Rectal smooth muscle tissue (tissue), 1 donor: ENCODE results near the gene MTPN.

Experiments
- H3K27ac ChIP-seq: one replicate; pipeline ENCODE4 v1.7.0; 2013; ENCODE audit warnings: low read depth, low read length, inconsistent platforms
- H3K27me3 ChIP-seq: one replicate; pipeline ENCODE4 v1.7.0; 2013; ENCODE audit warnings: low read length; ENCODE audit not compliant: control insufficient read depth, insufficient read depth
- H3K36me3 ChIP-seq: one replicate; pipeline ENCODE4 v1.7.0; 2013; ENCODE audit warnings: low read length; ENCODE audit not compliant: control insufficient read depth, insufficient read depth
- H3K4me1 ChIP-seq: one replicate; pipeline ENCODE4 v1.7.0; 2013; ENCODE audit warnings: low read length; ENCODE audit not compliant: control insufficient read depth, insufficient read depth
- H3K4me3 ChIP-seq: one replicate; pipeline ENCODE4 v1.7.0; 2013; ENCODE audit warnings: low read length
- H3K9ac ChIP-seq: one replicate; pipeline ENCODE4 v1.7.0; 2013; ENCODE audit warnings: low read length

MTPN gene

DNA sequence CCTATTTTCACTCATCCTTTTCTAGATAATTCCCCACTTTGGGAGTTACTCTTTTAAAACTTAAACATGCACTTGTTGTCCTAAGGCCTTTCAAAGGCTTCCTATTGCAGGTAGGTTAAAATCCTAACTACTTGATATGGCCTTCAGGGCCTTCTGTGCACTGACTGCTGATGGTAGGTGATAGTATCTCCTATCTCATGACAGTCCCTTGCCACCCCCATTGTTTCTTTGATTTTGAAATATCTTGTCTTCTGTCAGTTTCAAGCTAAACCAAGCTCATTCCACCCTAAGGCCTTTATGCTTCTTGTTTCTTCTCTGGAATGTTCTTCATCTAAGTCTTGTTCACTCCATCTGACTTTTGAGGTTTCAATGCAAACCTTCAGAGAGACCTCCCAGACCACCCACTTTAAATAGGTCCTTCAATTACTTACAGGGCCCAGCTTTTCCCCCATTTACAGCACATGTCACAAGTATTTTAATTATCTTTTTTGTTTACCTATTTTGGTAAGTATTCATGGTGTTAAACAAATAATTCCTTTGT lies 2.4 kb upstream of the MTPN start:
- Histone ChIP-seq H3K9ac (no peak overlapping the region), H3K27me3 (no peaks in the 10 kb centered on the region), H3K27ac (no peak overlapping the region), H3K36me3 (no peaks in the 10 kb centered on the region), H3K4me1 (peaks cover 7% of the 10 kb centered on the region), H3K4me3 (no peak overlapping the region)

DNA sequence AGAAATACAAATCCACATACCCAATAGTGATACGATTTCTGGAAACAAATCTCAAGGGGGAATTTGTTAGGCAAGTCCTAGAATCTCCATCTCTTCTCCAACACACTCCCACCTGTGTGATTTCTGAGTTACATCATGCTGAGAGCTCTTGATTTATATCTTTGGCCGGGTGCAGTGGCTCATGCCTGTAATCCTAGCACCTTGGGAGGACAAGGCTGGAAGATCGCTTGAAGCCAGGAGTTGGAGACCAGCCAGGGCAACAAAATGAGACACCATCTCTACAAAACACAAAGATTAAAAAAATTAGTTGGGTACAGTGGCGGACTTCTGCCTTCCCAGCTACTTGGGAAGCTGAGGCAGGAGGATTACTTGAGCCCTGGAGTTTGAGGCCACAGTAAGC lies 1.5 kb upstream of the MTPN start:
- Histone ChIP-seq H3K27me3 (no peaks in the 10 kb centered on the region), H3K9ac (no peak overlapping the region), H3K27ac (no peak overlapping the region), H3K36me3 (no peaks in the 10 kb centered on the region), H3K4me3 (no peak overlapping the region), H3K4me1 (peaks cover 7% of the 10 kb centered on the region)

DNA sequence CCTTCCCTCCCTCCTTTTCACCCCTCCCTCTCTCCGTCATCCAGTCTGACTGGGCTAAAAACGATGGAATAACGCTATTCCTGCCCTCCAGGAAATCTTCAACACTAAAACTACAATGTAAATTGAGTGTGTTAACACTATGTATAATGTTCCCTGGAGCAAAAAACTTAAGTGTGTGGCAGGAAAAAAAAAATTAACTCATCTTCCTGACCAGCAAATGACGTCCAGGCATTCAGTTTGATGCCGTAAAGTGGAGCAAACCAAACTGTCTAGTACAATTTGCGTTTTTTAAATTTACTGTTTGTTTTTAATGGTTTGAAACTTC lies 545 bp upstream of the MTPN start:
- peak overlapping the region; percentile 84 for H3K4me3 ChIP-seq
- no peaks in the 10 kb centered on the region for H3K27me3 ChIP-seq
- H3K4me1 ChIP-seq = peaks cover 8% of the 10 kb centered on the region
- peak overlapping the region; percentile 86 for H3K27ac ChIP-seq
- peak overlapping the region; percentile 32 for H3K9ac ChIP-seq
- no peaks in the 10 kb centered on the region for H3K36me3 ChIP-seq

DNA sequence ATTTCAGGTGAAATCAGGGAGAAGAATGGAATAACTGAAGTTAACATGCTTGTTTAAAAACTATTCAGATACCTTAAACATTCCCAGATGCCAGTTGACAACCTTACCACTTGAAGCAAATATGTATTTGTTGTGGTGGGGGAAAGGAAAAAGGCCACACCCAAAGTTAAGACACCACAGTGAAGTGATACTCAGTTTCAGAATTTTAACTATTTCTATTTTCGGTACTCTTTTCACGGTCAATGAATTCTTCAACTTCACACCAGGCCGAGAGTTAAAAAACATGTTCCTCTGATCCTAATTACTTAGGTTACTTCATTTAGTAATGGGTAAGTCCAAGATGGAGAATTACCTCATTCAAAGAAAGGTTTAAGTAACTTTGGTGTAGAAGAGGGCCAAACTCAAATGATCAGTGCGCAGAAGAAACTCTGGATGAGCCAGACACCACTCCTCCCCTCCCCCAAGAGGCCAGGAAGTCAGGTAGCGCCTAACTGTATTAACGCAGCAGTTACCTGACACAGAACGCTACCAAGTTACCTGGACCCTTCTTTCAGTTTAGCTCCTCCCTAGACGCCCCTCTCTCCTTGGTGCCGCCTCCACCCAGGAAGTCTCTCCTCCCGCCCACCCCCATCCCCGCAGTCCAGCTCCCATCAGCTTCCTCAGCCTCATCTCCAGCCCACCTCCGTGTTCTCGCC lies 700 bp downstream of the MTPN start:
- Histone ChIP-seq H3K27ac (peak overlapping the region; percentile 86), H3K4me1 (peaks cover 11% of the 10 kb centered on the region), H3K36me3 (no peaks in the 10 kb centered on the region), H3K27me3 (no peaks in the 10 kb centered on the region), H3K4me3 (peak overlapping the region; percentile 84), H3K9ac (peak overlapping the region; percentile 91)

DNA sequence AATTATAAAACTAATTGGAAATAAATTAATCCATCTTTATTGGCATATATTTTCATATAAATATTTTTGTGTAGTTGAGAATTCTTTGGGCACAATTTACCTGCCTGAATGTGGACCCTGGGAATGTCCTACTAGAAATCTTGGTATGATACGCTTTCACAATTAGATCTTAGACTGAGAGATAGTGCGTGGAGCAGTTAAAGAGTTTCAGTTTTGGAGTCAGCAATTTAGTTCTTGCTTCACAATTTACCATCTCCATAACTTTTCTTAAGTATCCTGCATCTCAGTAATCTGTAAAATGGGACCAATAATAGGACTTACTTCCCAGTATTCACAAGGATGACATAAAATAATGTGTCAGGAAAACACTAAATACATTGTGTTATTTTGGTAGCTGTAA lies 2.0 kb downstream of the MTPN start:
- peak overlapping the region; percentile 84 for H3K4me3 ChIP-seq
- H3K27me3 ChIP-seq = no peaks in the 10 kb centered on the region
- no peak overlapping the region for H3K9ac ChIP-seq
- peaks cover 11% of the 10 kb centered on the region for H3K4me1 ChIP-seq
- H3K27ac ChIP-seq = no peak overlapping the region
- no peaks in the 10 kb centered on the region for H3K36me3 ChIP-seq

DNA sequence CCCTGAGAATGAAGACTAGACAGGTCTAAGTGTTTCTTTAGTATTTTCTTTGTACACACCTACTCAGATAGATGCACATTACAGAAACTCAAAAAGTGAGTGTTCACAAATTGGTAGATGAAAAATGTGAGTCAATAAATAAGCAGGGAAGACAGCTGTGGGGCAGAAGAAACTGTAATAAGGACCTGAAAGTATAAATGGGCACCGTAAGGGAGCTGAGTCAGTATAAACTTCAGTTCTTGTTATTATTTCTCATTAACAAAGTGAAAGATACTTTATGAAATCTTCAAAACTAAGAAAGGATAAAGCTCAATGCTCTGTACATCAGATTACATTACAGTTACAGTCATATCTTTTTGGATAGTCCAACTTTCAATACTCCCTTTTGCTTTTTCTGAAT lies 2.5 kb downstream of the MTPN start:
- Histone ChIP-seq H3K36me3 (no peaks in the 10 kb centered on the region), H3K4me1 (peaks cover 11% of the 10 kb centered on the region), H3K9ac (no peak overlapping the region), H3K4me3 (no peak overlapping the region), H3K27me3 (no peaks in the 10 kb centered on the region), H3K27ac (no peak overlapping the region)

DNA sequence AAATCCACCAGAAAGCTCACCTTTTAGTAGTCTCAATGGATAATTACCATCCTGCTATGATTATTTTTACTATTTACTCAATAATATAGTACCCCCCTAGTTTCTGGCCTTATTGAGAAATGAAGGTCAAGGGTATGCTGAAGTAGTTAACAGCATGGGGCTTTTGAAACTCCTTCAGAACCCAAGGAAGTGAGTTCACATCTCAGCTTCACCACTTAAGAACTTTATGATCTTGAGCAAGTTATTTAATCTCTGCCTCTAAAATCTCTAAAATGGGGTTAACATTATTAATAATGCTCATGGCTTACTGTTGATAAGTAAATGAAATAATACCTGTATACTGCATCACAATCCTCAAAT lies 5.8 kb downstream of the MTPN start:
- Histone ChIP-seq H3K27me3 (no peaks in the 10 kb centered on the region), H3K36me3 (no peaks in the 10 kb centered on the region), H3K4me3 (no peak overlapping the region), H3K4me1 (peaks cover 11% of the 10 kb centered on the region), H3K9ac (no peak overlapping the region), H3K27ac (no peak overlapping the region)

DNA sequence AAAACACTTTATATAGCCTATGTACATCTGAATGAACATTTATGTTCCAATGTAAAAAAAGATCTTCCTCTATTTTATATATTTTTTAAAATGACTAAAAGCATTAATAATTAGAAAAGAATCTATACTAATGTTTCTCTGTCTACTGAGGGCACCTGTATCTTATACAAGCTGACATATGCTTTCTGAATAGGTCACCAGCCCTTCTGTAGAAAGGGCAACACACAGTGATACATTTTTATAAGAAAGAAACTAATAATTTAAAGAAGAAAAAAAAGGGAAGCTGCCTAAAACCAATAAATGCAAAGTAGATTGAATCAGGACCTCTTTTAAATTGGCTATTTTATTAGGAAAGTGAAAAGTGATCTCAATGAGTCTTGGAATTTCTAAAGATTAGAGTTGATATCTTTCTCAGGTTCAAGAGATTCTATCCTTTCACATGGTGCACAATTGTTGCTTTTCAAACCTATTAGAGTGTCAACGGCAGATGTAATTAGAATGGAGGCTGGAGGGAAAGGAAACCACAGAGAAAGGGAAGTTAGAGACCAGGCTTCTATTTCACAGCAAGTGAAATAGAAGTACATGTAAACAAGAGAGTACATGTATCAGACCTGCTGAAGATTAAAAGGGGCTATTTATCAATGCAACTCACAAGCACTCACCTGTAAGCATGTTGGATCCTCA lies 6.3 kb downstream of the MTPN start:
- H3K27ac ChIP-seq = no peak overlapping the region
- no peaks in the 10 kb centered on the region for H3K27me3 ChIP-seq
- H3K9ac ChIP-seq = no peak overlapping the region
- no peak overlapping the region for H3K4me3 ChIP-seq
- H3K4me1 ChIP-seq = peaks cover 8% of the 10 kb centered on the region
- H3K36me3 ChIP-seq = peaks cover 3% of the 10 kb centered on the region

DNA sequence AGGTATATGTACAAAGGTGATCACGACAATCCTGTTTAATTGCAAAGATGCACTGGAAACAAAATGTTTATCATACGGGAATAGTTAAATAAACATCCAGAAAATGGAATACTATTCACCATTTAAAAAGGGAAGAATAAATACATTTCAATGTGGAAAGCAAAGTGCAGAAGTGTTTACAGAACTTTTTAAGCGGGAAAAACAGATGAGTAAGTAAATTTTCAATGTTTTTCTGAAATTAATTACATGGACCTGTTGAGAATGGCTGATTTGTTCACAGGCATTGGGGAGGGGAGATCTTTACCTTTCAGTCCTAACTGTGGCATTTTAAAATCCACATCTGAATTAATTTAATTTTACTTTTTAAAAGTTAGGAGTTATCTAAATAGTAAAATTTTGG lies 7.1 kb downstream of the MTPN start:
- Histone ChIP-seq H3K4me1 (peaks cover 4% of the 10 kb centered on the region), H3K36me3 (peaks cover 3% of the 10 kb centered on the region), H3K9ac (no peak overlapping the region), H3K27ac (no peak overlapping the region), H3K4me3 (no peak overlapping the region), H3K27me3 (no peaks in the 10 kb centered on the region)

DNA sequence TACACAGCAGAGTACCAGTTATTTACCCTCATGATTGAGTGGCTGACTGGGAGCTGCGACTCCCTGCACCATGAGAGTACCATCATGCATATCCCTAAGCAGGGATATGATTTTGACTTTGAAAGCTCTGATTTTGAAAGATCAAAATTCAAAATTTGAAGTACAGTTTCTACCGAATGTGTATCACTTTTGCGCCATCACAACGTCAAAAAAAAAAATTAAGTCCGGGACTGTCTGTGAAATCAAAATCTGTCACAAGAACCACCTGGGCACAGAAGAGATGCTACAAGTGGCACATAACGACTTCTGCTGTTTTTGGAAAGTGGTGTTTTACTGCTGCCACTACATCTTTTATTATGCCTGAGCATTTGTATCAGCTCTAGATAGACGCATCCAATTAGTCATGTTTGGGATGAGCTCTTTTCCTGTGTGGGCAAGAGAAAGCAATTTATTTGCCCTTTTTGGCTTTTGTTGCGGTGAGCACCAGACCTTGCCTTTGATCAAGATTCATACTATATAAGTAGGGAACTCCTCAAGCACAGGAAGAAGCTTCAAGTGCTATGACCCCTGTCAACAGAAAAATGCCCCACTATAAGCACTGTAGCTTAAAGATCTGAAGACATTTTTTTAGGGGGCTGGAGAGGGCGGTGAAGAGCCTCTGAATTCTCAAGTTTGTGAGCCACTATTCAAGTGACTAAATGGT lies 10.7 kb downstream of the MTPN start:
- no peaks in the 10 kb centered on the region for H3K4me1 ChIP-seq

DNA sequence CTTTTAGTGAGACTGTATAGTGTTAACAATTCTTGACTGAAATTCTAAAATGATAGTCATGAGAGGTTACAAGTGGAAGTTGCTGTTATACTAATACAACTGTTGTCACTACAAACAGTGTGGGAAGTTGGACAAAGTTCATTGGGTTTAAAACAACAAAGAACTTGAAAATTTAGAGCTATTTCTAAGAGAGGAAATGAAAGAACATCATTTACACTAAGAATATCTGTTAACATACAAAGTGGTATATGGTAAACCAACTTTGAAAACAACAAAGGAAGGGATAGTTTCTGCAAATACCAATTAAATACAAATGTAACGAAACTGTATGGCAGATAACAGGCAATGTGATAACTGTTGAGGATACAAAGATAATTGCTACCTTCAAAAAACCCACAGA lies 11.6 kb downstream of the MTPN start:
- Histone ChIP-seq H3K4me1 (no peaks in the 10 kb centered on the region), H3K36me3 (peaks cover 3% of the 10 kb centered on the region), H3K4me3 (no peak overlapping the region), H3K27me3 (no peaks in the 10 kb centered on the region), H3K9ac (no peak overlapping the region), H3K27ac (no peak overlapping the region)

More for the DNA sequence above, 10.7 kb downstream of the MTPN start:
- Histone ChIP-seq H3K36me3 (peaks cover 3% of the 10 kb centered on the region), H3K4me3 (no peak overlapping the region), H3K27ac (no peak overlapping the region), H3K9ac (no peak overlapping the region), H3K27me3 (no peaks in the 10 kb centered on the region)

DNA sequence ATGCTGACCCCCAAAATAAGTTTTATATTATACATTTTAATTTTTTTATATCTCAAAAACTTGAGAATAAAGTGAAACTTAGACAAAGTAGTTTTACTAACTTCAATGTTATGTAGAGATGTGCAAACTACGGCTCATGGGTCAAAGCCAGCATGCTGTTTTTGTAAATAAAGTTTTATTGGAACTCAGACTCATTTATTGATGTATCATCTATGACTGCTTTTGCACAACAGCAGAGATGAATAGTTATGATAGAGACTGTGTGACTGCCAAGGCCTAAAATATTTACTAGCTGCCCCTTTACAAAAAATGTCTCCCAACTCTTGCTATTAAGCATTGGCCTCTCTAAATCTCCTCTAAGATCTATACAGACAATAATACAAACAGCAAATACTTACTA lies 12.4 kb downstream of the MTPN start:
- Histone ChIP-seq H3K4me1 (no peaks in the 10 kb centered on the region), H3K27me3 (no peaks in the 10 kb centered on the region), H3K4me3 (no peak overlapping the region), H3K9ac (no peak overlapping the region), H3K27ac (no peak overlapping the region), H3K36me3 (peaks cover 3% of the 10 kb centered on the region)
